ENCODE measurements around the gene LNX2.

DNA sequence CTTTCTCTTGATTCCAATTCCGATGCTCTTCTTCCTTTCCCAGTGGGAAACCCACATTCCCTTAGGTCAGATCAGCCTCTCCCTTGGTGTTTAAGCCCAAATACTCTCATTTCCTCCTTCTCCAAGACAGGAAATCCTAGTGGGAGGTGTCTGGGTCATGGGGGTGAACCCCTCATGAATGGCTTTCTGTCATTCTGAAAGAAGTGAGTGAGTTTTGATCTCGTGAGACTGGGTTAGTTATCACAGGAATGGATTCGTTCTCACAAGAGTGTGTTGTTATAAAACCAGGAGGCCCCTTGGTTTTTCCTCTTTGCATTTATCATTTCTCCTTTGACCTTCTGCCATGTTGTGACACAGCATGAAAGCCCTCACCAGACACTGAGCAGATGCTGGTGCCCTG is 93.8 kb downstream of the LNX2 start:
- no peak for TF ChIP-seq POLR2A (IDR thresholded peaks at IDR 0.05)
- TF ChIP-seq, protein P1, sequence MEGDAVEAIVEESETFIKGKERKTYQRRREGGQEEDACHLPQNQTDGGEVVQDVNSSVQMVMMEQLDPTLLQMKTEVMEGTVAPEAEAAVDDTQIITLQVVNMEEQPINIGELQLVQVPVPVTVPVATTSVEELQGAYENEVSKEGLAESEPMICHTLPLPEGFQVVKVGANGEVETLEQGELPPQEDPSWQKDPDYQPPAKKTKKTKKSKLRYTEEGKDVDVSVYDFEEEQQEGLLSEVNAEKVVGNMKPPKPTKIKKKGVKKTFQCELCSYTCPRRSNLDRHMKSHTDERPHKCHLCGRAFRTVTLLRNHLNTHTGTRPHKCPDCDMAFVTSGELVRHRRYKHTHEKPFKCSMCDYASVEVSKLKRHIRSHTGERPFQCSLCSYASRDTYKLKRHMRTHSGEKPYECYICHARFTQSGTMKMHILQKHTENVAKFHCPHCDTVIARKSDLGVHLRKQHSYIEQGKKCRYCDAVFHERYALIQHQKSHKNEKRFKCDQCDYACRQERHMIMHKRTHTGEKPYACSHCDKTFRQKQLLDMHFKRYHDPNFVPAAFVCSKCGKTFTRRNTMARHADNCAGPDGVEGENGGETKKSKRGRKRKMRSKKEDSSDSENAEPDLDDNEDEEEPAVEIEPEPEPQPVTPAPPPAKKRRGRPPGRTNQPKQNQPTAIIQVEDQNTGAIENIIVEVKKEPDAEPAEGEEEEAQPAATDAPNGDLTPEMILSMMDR (IDR thresholded peaks at IDR 0.05): no peak
- TF ChIP-seq EP300 (IDR thresholded peaks at IDR 0.05): no peak
